Neural crest cell (in vitro differentiated cells): Measurements from ENCODE around the gene RAB4A. TPM values are rescaled to one million over a fixed set of nuclear protein-coding genes. Genes with fewer than 3 reads are reported as not detected.

ENCODE experiments used
- DNase-seq: peaks from one replicate; pipeline ENCODE4 v3.0.0; 2021; ENCODE audit warnings: low read depth, mixed read lengths, low spot score
- H3K27ac Mint-ChIP-seq: one replicate; pipeline ENCODE4 v1.8.0; 2021; ENCODE audit warnings: mild to moderate bottlenecking, mixed read lengths; ENCODE audit not compliant: unreplicated experiment
- H3K27me3 Mint-ChIP-seq: 2 replicates; pipeline ENCODE4 v1.8.0; 2021; ENCODE audit warnings: low read depth, mild to moderate bottlenecking, mixed read lengths
- H3K36me3 Mint-ChIP-seq: 2 replicates; pipeline ENCODE4 v1.8.0; 2021; ENCODE audit warnings: low read depth, mild to moderate bottlenecking, mixed read lengths
- H3K4me1 Mint-ChIP-seq: 2 replicates; pipeline ENCODE4 v1.8.0; 2021; ENCODE audit warnings: mixed read lengths
- H3K4me3 Mint-ChIP-seq: one replicate; pipeline ENCODE4 v1.8.0; 2021; ENCODE audit warnings: mild to moderate bottlenecking, mixed read lengths
- H3K9me3 Mint-ChIP-seq: 2 replicates; pipeline ENCODE4 v1.8.0; 2021; ENCODE audit warnings: mixed read lengths
- total RNA-seq: library from RNA; stranded (reverse); gene quantifications from 2 replicates; pipeline ENCODE4 v1.2.1, GENCODE V29; 2021
- TF ChIP-seq, protein P1 (sequence below): fragments of 200-600 bp; sonication (generic); conservative IDR thresholded peaks from 2 replicates; pipeline ENCODE4 v1.5.0; 2021; ENCODE audit warnings: antibody characterized with exemption, mild to moderate bottlenecking

The RAB4A gene
- total RNA-seq, 1 donor from 2014 or later, result 69.0 TPM

DNA sequence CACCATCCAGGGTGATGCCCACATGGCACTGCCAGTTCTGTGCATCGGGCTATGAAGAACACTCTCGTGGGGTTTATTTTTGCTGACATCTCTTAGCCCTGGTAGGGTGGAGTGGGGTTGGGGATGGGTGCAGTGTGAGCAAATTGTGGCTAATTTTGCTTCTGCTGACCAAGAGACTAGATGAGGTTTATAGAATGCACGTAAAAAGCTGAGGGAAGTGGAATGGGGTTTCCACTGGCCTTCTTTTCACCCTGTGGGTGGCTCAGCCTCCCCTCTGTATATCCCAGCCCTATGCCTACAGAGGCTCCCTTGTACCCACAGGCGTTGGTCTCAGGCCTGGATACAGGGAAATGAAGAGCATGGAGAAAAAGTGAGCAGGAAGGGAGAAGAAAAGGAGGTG lies 44.1 kb upstream of the RAB4A start:
- Mint-ChIP-seq H3K9me3 (no peaks in the 10 kb centered on the region), H3K27ac (no peak overlapping the region), H3K4me1 (peaks cover 43% of the 10 kb centered on the region), H3K4me3 (no peak overlapping the region), H3K36me3 (no peaks in the 10 kb centered on the region), H3K27me3 (peaks cover 2% of the 10 kb centered on the region)
- no peak for DNase-seq
- TF ChIP-seq, protein P1, sequence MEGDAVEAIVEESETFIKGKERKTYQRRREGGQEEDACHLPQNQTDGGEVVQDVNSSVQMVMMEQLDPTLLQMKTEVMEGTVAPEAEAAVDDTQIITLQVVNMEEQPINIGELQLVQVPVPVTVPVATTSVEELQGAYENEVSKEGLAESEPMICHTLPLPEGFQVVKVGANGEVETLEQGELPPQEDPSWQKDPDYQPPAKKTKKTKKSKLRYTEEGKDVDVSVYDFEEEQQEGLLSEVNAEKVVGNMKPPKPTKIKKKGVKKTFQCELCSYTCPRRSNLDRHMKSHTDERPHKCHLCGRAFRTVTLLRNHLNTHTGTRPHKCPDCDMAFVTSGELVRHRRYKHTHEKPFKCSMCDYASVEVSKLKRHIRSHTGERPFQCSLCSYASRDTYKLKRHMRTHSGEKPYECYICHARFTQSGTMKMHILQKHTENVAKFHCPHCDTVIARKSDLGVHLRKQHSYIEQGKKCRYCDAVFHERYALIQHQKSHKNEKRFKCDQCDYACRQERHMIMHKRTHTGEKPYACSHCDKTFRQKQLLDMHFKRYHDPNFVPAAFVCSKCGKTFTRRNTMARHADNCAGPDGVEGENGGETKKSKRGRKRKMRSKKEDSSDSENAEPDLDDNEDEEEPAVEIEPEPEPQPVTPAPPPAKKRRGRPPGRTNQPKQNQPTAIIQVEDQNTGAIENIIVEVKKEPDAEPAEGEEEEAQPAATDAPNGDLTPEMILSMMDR, result no peak

DNA sequence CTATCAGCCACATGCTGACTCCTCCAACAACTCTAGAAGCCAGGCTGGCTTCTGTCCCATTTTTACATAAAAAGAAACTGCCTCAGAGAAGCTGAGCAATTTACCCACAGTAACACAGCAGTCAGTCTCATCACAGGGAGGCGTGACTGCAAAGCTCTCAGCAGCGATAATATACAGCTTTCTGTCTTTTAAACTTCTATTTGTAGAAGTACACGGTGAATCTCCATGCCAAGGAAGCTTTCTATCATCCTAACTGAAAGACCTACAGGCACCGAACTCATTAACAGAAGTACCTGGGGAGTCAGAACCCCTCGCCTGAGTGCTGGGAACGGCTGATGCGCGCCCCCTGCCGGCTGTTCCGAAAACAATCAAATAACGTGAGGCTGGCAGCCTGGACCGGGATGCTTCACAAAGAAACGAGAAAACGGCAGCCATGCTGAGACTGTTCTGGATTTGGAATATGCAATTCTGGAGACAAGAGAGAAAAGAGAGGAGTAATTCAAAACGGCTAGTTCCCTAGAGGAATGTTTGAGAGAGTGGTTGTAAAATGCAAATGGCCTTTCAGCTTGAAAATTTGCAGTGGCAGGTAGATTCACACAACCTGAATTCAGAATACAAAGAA lies 43.5 kb upstream of the RAB4A start:
- peak; percentile 78 for DNase-seq
- peaks cover 47% of the 10 kb centered on the region for H3K4me1 Mint-ChIP-seq
- no peaks in the 10 kb centered on the region for H3K9me3 Mint-ChIP-seq
- no peak overlapping the region for H3K27ac Mint-ChIP-seq
- H3K4me3 Mint-ChIP-seq, result peak overlapping the region; percentile 6
- peaks cover 2% of the 10 kb centered on the region for H3K27me3 Mint-ChIP-seq
- TF ChIP-seq, protein P1, result peak; percentile 98
- no peaks in the 10 kb centered on the region for H3K36me3 Mint-ChIP-seq

DNA sequence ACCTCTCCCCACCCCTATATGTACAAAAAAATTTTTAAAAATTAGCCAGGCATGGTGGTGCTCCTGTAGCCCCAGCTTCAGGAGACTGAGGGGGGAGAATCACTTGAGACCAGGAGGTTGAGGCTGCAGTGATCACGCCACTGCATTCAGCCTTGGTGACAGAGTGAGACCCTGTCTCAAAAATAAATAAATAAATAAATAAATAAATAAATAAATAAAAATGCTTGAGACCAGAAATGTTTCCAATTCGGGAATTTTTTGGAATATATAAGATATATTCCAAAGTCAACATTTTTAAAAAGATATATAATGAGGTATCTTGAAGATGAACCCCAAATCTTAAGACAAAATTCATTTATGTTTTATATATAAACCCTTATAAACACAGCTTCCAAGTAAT lies 42.4 kb upstream of the RAB4A start:
- DNase-seq, result no peak
- H3K4me3 Mint-ChIP-seq, result no peak overlapping the region
- no peak overlapping the region for H3K27ac Mint-ChIP-seq
- no peaks in the 10 kb centered on the region for H3K36me3 Mint-ChIP-seq
- peaks cover 2% of the 10 kb centered on the region for H3K27me3 Mint-ChIP-seq
- H3K4me1 Mint-ChIP-seq, result peaks cover 52% of the 10 kb centered on the region
- H3K9me3 Mint-ChIP-seq, result no peaks in the 10 kb centered on the region
- TF ChIP-seq, protein P1, result no peak

- H3K9me3 Mint-ChIP-seq, result no peaks in the 10 kb centered on the region
- DNase-seq, result no peak
- TF ChIP-seq, protein P1, result no peak
- H3K4me1 Mint-ChIP-seq, result peaks cover 57% of the 10 kb centered on the region
- H3K36me3 Mint-ChIP-seq, result no peaks in the 10 kb centered on the region
- H3K27me3 Mint-ChIP-seq, result peaks cover under 1% of the 10 kb centered on the region
- H3K4me3 Mint-ChIP-seq, result peak overlapping the region; percentile 7
- no peak overlapping the region for H3K27ac Mint-ChIP-seq
Measured at GRCh38 chr1:229229137-229229720, 41.7 kb upstream of the RAB4A start.

- Mint-ChIP-seq H3K36me3 (no peaks in the 10 kb centered on the region), H3K9me3 (no peaks in the 10 kb centered on the region), H3K27me3 (no peaks in the 10 kb centered on the region), H3K4me3 (peak overlapping the region; percentile 7), H3K4me1 (peaks cover 59% of the 10 kb centered on the region), H3K27ac (peak overlapping the region; percentile 1)
- DNase-seq, result no peak
- TF ChIP-seq, protein P1, result no peak
Measured at GRCh38 chr1:229229721-229230139, 41.2 kb upstream of the RAB4A start.
